Measurements from ENCODE around the gene DKK2.

Gene DKK2

GRCh38 chr4:107035819-107036583 is at the start of gene DKK2:
Gene DKK2, minus strand, starts transcription at chr4:107036313. Its CDS starts 722 bp downstream, at chr4:107035591.
- DNase-seq (ENCODE audit: low read depth), result no peak

GRCh38 chr4:107077192-107077591 is 41.1 kb upstream of the DKK2 start:
- no peak for DNase-seq (ENCODE audit: low read depth)

GRCh38 chr4:107072836-107073736 is 37.0 kb upstream of the DKK2 start:
- no peak for DNase-seq (ENCODE audit: low read depth)

- no peak for DNase-seq (ENCODE audit: low read depth)
Measured at GRCh38 chr4:107071108-107071507, 35.0 kb upstream of the DKK2 start.

- no peak for DNase-seq (ENCODE audit: low read depth)
Measured at GRCh38 chr4:107069049-107069448, 32.9 kb upstream of the DKK2 start.

- no peak for DNase-seq (ENCODE audit: low read depth)
Measured at GRCh38 chr4:107068116-107068515, 32.0 kb upstream of the DKK2 start.

GRCh38 chr4:107066621-107067020 is 30.5 kb upstream of the DKK2 start:
- no peak for DNase-seq (ENCODE audit: low read depth)

- DNase-seq (ENCODE audit: low read depth), result no peak
Measured at GRCh38 chr4:107065201-107065600, 29.1 kb upstream of the DKK2 start.

- no peak for DNase-seq (ENCODE audit: low read depth)
Measured at GRCh38 chr4:107060388-107060787, 24.3 kb upstream of the DKK2 start.

- DNase-seq (ENCODE audit: low read depth), result no peak
Measured at GRCh38 chr4:107058828-107059227, 22.7 kb upstream of the DKK2 start.

GRCh38 chr4:107050525-107051135 is 14.5 kb upstream of the DKK2 start:
- DNase-seq (ENCODE audit: low read depth), result no peak

GRCh38 chr4:107046261-107046660 is 10.1 kb upstream of the DKK2 start:
- no peak for DNase-seq (ENCODE audit: low read depth)

GRCh38 chr4:107044170-107044569 is 8.1 kb upstream of the DKK2 start:
- no peak for DNase-seq (ENCODE audit: low read depth)

- DNase-seq (ENCODE audit: low read depth), result no peak
Measured at GRCh38 chr4:107037199-107037584, 1.1 kb upstream of the DKK2 start.

- no peak for DNase-seq (ENCODE audit: low read depth)
Measured at GRCh38 chr4:107036584-107037198, 578 bp upstream of the DKK2 start.

GRCh38 chr4:107034996-107035818 is 906 bp downstream of the DKK2 start:
- no peak for DNase-seq (ENCODE audit: low read depth)

GRCh38 chr4:107034091-107034995 is 1.8 kb downstream of the DKK2 start:
- DNase-seq (ENCODE audit: low read depth), result no peak

GRCh38 chr4:107027379-107027778 is 8.7 kb downstream of the DKK2 start:
- no peak for DNase-seq (ENCODE audit: low read depth)

GRCh38 chr4:107018344-107018735 is 17.8 kb downstream of the DKK2 start:
- DNase-seq (ENCODE audit: low read depth), result no peak
